HG03196 (cell line): Measurements from ENCODE around the gene CZIB.
"Not testable (repeated sequence)": the region's sequence is repeated elsewhere in the genome, so short reads cannot be mapped to it uniquely, and the experiment has no call there.

Experiments used
- ATAC-seq: cut with Tn5 transposase; IDR thresholded peaks from one replicate; pipeline ENCODE4 v1.9.1; 2021; ENCODE audit not compliant: unreplicated experiment

CZIB gene

GRCh38 chr1:53238197-53239155, 18.0 kb upstream of the CZIB start, which contains the start of gene MAGOH:
MAGOH (minus strand) TSS chr1:53238518; CDS start chr1:53238448, 70 bp downstream.
- peak; percentile 92 for ATAC-seq

GRCh38 chr1:53237638-53238037, 17.2 kb upstream of the CZIB start:
- no peak for ATAC-seq

GRCh38 chr1:53220962-53221286, 490 bp upstream of the CZIB start:
- ATAC-seq: no peak

- ATAC-seq: no peak
Observed at GRCh38 chr1:53219711-53220110, 723 bp downstream of the CZIB start.

GRCh38 chr1:53218201-53218600, 2.2 kb downstream of the CZIB start:
- ATAC-seq: no peak

GRCh38 chr1:53214376-53214940, 6.0 kb downstream of the CZIB start:
- no peak for ATAC-seq

GRCh38 chr1:53210954-53211353, 9.5 kb downstream of the CZIB start:
- ATAC-seq: no peak

GRCh38 chr1:53210352-53210751, 10.1 kb downstream of the CZIB start:
- no peak for ATAC-seq

GRCh38 chr1:53207726-53208125, 12.7 kb downstream of the CZIB start:
- ATAC-seq: no peak

- no peak for ATAC-seq
Observed at GRCh38 chr1:53206735-53207379, 13.6 kb downstream of the CZIB start.

GRCh38 chr1:53206083-53206685, 14.2 kb downstream of the CZIB start:
- ATAC-seq: not testable (repeated sequence)

- not testable (repeated sequence) for ATAC-seq
Observed at GRCh38 chr1:53205496-53205895, 14.9 kb downstream of the CZIB start.

- ATAC-seq: no peak
Observed at GRCh38 chr1:53203466-53203865, 17.0 kb downstream of the CZIB start.

- ATAC-seq: no peak
Observed at GRCh38 chr1:53198241-53198651, 22.2 kb downstream of the CZIB start.

GRCh38 chr1:53197291-53198200, 22.9 kb downstream of the CZIB start:
- ATAC-seq: no peak

- ATAC-seq: peak; percentile 99
Observed at GRCh38 chr1:53196485-53197290, 23.7 kb downstream of the CZIB start, which contains the start of gene CPT2. CPT2 (plus strand) TSS chr1:53196824; CDS start chr1:53196944, 120 bp downstream.

- ATAC-seq: peak; percentile 13
Observed at GRCh38 chr1:53196017-53196484, 24.4 kb downstream of the CZIB start.

GRCh38 chr1:53195246-53196016, 25.0 kb downstream of the CZIB start:
- no peak for ATAC-seq

GRCh38 chr1:53190210-53190611, 30.2 kb downstream of the CZIB start:
- no peak for ATAC-seq
